ENCODE data around the gene TRPM3.

Gene TRPM3

GRCh38 chr9:70746760-70747159 lies 374.7 kb downstream of the TRPM3 start (continued):
- TF ChIP-seq ZNF830 (tag by site-specific recombination; IDR thresholded peaks at IDR 0.05; ENCODE audit: low read depth): no peak
- no peak for TF ChIP-seq SALL2 (tag by site-specific recombination; IDR thresholded peaks at IDR 0.05; ENCODE audit: borderline replicate concordance)
- no peak for TF ChIP-seq SCRT1 (tag by site-specific recombination; IDR thresholded peaks at IDR 0.05; ENCODE audit: borderline replicate concordance)
- TF ChIP-seq TRIM28 (IDR thresholded peaks at IDR 0.05; ENCODE audit: borderline replicate concordance, low read length): 0 out of 2 replicates have a peak, but pooled peaks have one; percentile 17
- no peak for TF ChIP-seq ZNF292 (tag by site-specific recombination; IDR thresholded peaks at IDR 0.05; ENCODE audit: borderline replicate concordance, low read depth)
- no peak for TF ChIP-seq ZNF114 (tag by site-specific recombination; IDR thresholded peaks at IDR 0.05)
- no peak for TF ChIP-seq ZNF776 (tag by site-specific recombination; IDR thresholded peaks at IDR 0.05; ENCODE audit: borderline replicate concordance)
- peak; percentile 58 for TF ChIP-seq ZSCAN30 (tag by site-specific recombination; IDR thresholded peaks at IDR 0.05)
- no peak for TF ChIP-seq BCL11B (tag by site-specific recombination; IDR thresholded peaks at IDR 0.05; ENCODE audit: low read depth)
- TF ChIP-seq ZSCAN5A (tag by site-specific recombination; IDR thresholded peaks at IDR 0.05): no peak
- no peak for TF ChIP-seq ZBTB1 (tag by site-specific recombination; IDR thresholded peaks at IDR 0.05)
- no peak for TF ChIP-seq ZBTB11 (tag by site-specific recombination; conservative IDR thresholded peaks at IDR 0.05; ENCODE audit: low read depth)
- TF ChIP-seq ZBTB7A (tag by site-specific recombination; IDR thresholded peaks at IDR 0.05; ENCODE audit: low read depth): no peak
- TF ChIP-seq ZNF660 (tag by site-specific recombination; IDR thresholded peaks at IDR 0.05): peak; percentile 54; the same call in 1 of the 2 replicates
- TF ChIP-seq OSR2 (tag by site-specific recombination; IDR thresholded peaks at IDR 0.05): peak; percentile 92
- TF ChIP-seq RBAK (tag by site-specific recombination; IDR thresholded peaks at IDR 0.05): no peak
- no peak for TF ChIP-seq ZNF670 (tag by site-specific recombination; IDR thresholded peaks at IDR 0.05; ENCODE audit: low read depth)
- TF ChIP-seq PRDM4 (tag by site-specific recombination; IDR thresholded peaks at IDR 0.05): peak; percentile 92
- TF ChIP-seq ZNF777 (tag by site-specific recombination; IDR thresholded peaks at IDR 0.05; ENCODE audit: borderline replicate concordance): no peak
- TF ChIP-seq ZNF2 (tag by site-specific recombination; IDR thresholded peaks at IDR 0.05): no peak
- no peak for TF ChIP-seq ZNF169 (tag by site-specific recombination; IDR thresholded peaks at IDR 0.05)
- TF ChIP-seq ZNF843 (tag by site-specific recombination; IDR thresholded peaks at IDR 0.05): peak; percentile 77
- no peak for TF ChIP-seq ZNF785 (tag by site-specific recombination; IDR thresholded peaks at IDR 0.05)
- no peak for TF ChIP-seq ZBTB21 (tag by site-specific recombination; IDR thresholded peaks at IDR 0.05)
- no peak for TF ChIP-seq ZNF529 (tag by site-specific recombination; IDR thresholded peaks at IDR 0.05; ENCODE audit: insufficient replicate concordance)
- no peak for TF ChIP-seq INSM2 (tag by site-specific recombination; IDR thresholded peaks at IDR 0.05)
- TF ChIP-seq ZBTB48 (tag by site-specific recombination; IDR thresholded peaks at IDR 0.05): no peak
- no peak for TF ChIP-seq ZSCAN18 (tag by site-specific recombination; IDR thresholded peaks at IDR 0.05)
- peak; percentile 96 for TF ChIP-seq ZNF24 (tag by site-specific recombination; IDR thresholded peaks at IDR 0.05)
- TF ChIP-seq ZFP69B (tag by site-specific recombination; IDR thresholded peaks at IDR 0.05): no peak
- TF ChIP-seq SP7 (tag by site-specific recombination; IDR thresholded peaks at IDR 0.05): peak; percentile 22; the same call in 1 of the 2 replicates
